Vagina (tissue), 2 donors: ENCODE data around the gene TBC1D16. TPM values are rescaled to one million over a fixed set of nuclear protein-coding genes. Genes with fewer than 3 reads are reported as not detected.
"Not testable (repeated sequence)": the region's sequence is repeated elsewhere in the genome, so short reads cannot be mapped to it uniquely, and the experiment has no call there.

Experiments used
- DNase-seq, 2 donors: peaks; one replicate each; pipeline ENCODE4 v3.0.0-alpha.2; 2017; ENCODE audit errors: extremely low spot score in 2 of 2
- H3K27ac ChIP-seq: fragments of 200-600 bp; sonication (generic); one replicate; pipeline ENCODE4 v1.5.1; 2019
- H3K27me3 ChIP-seq: fragments of 200-600 bp; sonication (generic); one replicate; pipeline ENCODE4 v1.5.1; 2019
- H3K36me3 ChIP-seq, 2 donors: fragments of 200-600 bp; sonication (generic); one replicate each; pipeline ENCODE4 v1.5.1; 2017 to 2019
- H3K4me1 ChIP-seq: fragments of 200-600 bp; sonication (generic); one replicate; pipeline ENCODE4 v1.5.1; 2019
- H3K4me3 ChIP-seq, 2 donors: fragments of 200-600 bp; sonication (generic); 1 replicate in 1 of 2; 2 replicates in 1 of 2; pipeline ENCODE4 v1.5.1; 2016 to 2019
- H3K9me3 ChIP-seq: fragments of 200-600 bp; sonication (generic); one replicate; pipeline ENCODE4 v1.5.1; 2019
- POLR2A ChIP-seq, 2 donors: fragments of 450-650 bp; IDR thresholded peaks; one replicate each; pipeline ENCODE4 v1.6.1; 2017; ENCODE audit warnings: antibody characterized with exemption in 2 of 2, mild to moderate bottlenecking in 2 of 2, moderate library complexity in 2 of 2
- POLR2AphosphoS5 ChIP-seq, 2 donors: sonication (generic); formaldehyde crosslinking; IDR thresholded peaks; one replicate each; pipeline ENCODE4 v1.9.0; 2017; ENCODE audit warnings: antibody characterized with exemption in 2 of 2, mild to moderate bottlenecking in 2 of 2, low read depth in 1 of 2; ENCODE audit not compliant: insufficient read depth in 1 of 2
- intact Hi-C: fragments of 100-400 bp; cut with DNase I; formaldehyde crosslinking; loops from one replicate; pipeline ENCODE4 v1.15.1; 2023
- total RNA-seq: library from RNA; depleted of rRNA; stranded (reverse); fragments of >200 nt; gene quantifications from one replicate; pipeline ENCODE4 v1.2.3, GENCODE V29; 2016
- TF ChIP-seq, protein P1 (sequence below), 3 experiments: fragments of 450-650 bp in 2 of 3; fragments of 200-600 bp in 1 of 3; sonication (generic) in 1 of 3; IDR thresholded peaks; one replicate each; pipeline ENCODE4 v1.5.1; 2017 to 2019; ENCODE audit warnings: antibody characterized with exemption in 3 of 3, mild to moderate bottlenecking in 2 of 3, moderate library complexity in 2 of 3

TBC1D16 gene
- total RNA-seq, 1 donor from 2014 or later = 18.2 TPM

DNA sequence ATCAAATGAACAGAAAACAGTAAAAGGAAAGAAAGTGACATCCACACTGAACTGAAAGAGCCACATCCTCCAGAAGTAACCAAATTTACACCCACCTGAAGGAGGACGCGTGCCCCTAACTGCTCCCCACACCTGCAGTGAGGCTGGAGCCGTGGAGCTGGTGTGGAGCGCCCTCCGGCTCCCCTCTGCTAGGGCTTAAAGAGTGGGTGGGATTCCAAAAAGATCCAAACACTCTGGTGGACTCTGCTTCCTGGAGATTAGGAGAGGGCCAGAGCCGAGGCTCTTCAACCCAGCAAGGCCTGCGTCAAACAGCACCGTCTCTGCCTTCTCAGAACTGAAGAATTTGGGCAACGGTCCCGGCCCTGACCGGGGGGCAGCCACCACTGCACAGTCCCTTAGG, 16.0 kb upstream of the TBC1D16 start:
- H3K27me3 ChIP-seq = no peaks in the 10 kb centered on the region
- no peaks in the 10 kb centered on the region for H3K9me3 ChIP-seq
- H3K4me3 ChIP-seq = no peak overlapping the region
- no peak for DNase-seq
- H3K4me1 ChIP-seq = peaks cover 11% of the 10 kb centered on the region
- H3K36me3 ChIP-seq = no peaks in the 10 kb centered on the region
- TF ChIP-seq POLR2AphosphoS5 (IDR thresholded peaks at IDR 0.05; ENCODE audit: insufficient read depth in 1 of 2, low read depth in 1 of 2) (no peak), POLR2A (IDR thresholded peaks at IDR 0.05) (no peak)
- TF ChIP-seq, protein P1, sequence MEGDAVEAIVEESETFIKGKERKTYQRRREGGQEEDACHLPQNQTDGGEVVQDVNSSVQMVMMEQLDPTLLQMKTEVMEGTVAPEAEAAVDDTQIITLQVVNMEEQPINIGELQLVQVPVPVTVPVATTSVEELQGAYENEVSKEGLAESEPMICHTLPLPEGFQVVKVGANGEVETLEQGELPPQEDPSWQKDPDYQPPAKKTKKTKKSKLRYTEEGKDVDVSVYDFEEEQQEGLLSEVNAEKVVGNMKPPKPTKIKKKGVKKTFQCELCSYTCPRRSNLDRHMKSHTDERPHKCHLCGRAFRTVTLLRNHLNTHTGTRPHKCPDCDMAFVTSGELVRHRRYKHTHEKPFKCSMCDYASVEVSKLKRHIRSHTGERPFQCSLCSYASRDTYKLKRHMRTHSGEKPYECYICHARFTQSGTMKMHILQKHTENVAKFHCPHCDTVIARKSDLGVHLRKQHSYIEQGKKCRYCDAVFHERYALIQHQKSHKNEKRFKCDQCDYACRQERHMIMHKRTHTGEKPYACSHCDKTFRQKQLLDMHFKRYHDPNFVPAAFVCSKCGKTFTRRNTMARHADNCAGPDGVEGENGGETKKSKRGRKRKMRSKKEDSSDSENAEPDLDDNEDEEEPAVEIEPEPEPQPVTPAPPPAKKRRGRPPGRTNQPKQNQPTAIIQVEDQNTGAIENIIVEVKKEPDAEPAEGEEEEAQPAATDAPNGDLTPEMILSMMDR (IDR thresholded peaks at IDR 0.05) = no peak
- H3K27ac ChIP-seq = no peak overlapping the region
- intact Hi-C loops = no loop called here

DNA sequence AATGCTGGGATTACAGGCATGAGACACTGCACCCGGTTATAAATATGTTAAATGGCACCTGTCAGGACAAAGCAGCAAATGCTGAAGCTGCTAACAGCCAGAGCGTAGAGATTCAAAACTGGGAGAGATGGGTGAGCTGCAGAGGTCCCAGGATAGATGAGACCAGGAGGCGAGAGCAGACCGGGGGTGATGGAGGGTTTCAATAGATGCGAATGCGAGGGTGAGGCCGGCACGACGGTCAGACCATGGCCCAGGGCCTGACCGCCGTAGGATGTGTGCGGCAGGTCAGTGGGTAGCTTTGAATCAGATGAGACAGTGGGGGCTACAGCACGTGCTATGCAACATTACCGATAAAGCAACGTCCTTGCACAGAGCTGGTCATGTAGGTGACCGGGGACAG, 15.0 kb upstream of the TBC1D16 start:
- intact Hi-C loops = no loop called here
- Histone ChIP-seq H3K27ac (no peak overlapping the region), H3K9me3 (no peaks in the 10 kb centered on the region), H3K36me3 (no peaks in the 10 kb centered on the region), H3K4me3 (no peak overlapping the region), H3K27me3 (no peaks in the 10 kb centered on the region), H3K4me1 (peaks cover 11% of the 10 kb centered on the region)
- TF ChIP-seq, protein P1 (IDR thresholded peaks at IDR 0.05) = no peak
- no peak for TF ChIP-seq POLR2A (IDR thresholded peaks at IDR 0.05)
- no peak for TF ChIP-seq POLR2AphosphoS5 (IDR thresholded peaks at IDR 0.05; ENCODE audit: insufficient read depth in 1 of 2, low read depth in 1 of 2)
- no peak for DNase-seq

DNA sequence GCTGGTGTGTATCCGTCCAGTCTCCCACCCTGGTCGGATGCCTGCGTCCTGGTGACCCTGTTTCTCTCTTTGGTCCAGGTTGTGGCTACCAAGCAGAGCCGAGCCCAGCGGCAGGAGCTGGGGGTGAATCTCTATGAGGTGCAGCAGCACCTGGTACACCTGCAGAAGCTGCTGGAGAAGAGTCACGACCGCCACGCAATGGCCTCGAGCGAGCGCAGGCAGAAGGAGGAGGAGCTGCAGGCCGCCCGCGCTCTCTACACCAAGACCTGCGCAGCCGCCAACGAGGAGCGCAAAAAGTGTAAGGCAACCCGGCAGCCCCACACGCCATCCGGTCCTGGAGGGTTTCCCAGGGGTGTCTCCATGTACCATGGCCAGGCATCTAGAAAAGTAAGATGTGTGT, 14.3 kb upstream of the TBC1D16 start:
- intact Hi-C loops = no loop called here
- Histone ChIP-seq H3K27me3 (no peaks in the 10 kb centered on the region), H3K9me3 (no peaks in the 10 kb centered on the region), H3K27ac (no peak overlapping the region), H3K36me3 (no peaks in the 10 kb centered on the region), H3K4me1 (peaks cover 11% of the 10 kb centered on the region), H3K4me3 (no peak overlapping the region)
- no peak for DNase-seq
- TF ChIP-seq POLR2AphosphoS5 (IDR thresholded peaks at IDR 0.05; ENCODE audit: insufficient read depth in 1 of 2, low read depth in 1 of 2) (no peak), POLR2A (IDR thresholded peaks at IDR 0.05) (no peak)
- TF ChIP-seq, protein P1 (IDR thresholded peaks at IDR 0.05) = no peak

DNA sequence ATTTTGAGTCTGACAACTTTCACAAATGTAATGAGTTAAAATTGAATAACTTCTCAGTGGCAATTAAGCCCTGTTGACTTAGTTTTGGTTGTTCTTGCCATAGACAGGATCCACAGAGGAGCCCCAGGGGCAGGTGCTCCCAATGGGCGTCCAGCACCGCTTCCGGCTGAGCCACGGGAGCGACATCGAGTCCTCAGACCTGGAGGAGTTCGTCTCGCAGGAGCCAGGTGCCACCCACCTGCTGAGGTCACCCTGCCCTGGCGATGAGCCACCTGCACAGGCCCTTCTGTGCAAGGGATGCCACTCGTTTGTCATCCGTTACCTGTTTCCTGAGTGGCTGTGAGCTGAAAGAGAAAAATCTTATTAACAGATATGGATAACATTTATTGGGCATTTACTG, 11.5 kb upstream of the TBC1D16 start:
- intact Hi-C loops = no loop called here
- Histone ChIP-seq H3K4me3 (no peak overlapping the region), H3K4me1 (no peaks in the 10 kb centered on the region), H3K27ac (no peak overlapping the region), H3K36me3 (no peaks in the 10 kb centered on the region), H3K9me3 (no peaks in the 10 kb centered on the region), H3K27me3 (no peaks in the 10 kb centered on the region)
- TF ChIP-seq, protein P1 (IDR thresholded peaks at IDR 0.05) = no peak
- TF ChIP-seq POLR2AphosphoS5 (IDR thresholded peaks at IDR 0.05; ENCODE audit: insufficient read depth in 1 of 2, low read depth in 1 of 2) = no peak
- DNase-seq = no peak

DNA sequence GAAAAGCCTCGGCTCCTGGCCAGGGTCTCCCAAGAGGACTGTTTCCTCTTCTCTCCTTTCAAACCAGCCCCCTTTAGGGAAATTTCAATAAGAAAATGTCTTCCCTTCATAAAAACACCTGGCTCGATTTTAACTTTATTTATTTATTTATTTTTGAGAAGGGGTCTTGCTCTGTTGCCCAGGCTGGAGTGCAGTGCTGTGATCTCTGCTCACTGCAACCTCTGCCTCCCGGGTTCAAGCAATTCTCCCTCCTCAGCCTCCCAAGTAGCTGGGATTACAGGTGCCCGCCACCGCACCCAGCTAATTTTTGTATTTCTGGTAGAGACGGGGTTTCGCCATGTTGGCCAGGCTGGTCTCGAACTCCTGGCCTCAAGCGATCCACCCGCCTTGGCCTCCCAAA, 11.0 kb upstream of the TBC1D16 start:
- H3K4me1 ChIP-seq, intact Hi-C loops, H3K9me3 ChIP-seq, DNase-seq, H3K27ac ChIP-seq, H3K4me3 ChIP-seq, H3K36me3 ChIP-seq, H3K27me3 ChIP-seq: not testable (repeated sequence)

DNA sequence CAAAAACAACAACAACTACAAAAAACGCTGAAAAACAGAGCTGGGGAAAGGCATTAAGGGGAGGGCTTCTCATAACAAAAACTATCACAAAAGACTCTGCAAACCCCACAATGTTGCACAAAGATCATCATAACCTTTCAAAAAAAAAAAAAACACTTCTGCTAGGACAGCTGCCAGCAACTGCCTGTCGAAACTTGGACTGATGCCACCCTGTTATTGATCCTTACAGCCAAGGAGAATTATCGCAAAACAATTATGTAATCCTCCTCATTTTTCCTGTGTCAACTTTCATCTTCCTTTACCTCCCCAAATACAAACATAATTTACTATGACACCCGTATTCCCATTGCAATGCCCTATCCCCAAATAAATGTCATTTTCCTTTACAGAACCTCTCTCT, 10.0 kb upstream of the TBC1D16 start:
- TF ChIP-seq POLR2A (IDR thresholded peaks at IDR 0.05) = no peak
- no peak for TF ChIP-seq POLR2AphosphoS5 (IDR thresholded peaks at IDR 0.05; ENCODE audit: insufficient read depth in 1 of 2, low read depth in 1 of 2)
- TF ChIP-seq, protein P1 (IDR thresholded peaks at IDR 0.05) = no peak
- Histone ChIP-seq H3K27ac (no peak overlapping the region), H3K36me3 (no peaks in the 10 kb centered on the region), H3K4me3 (no peak overlapping the region), H3K9me3 (no peaks in the 10 kb centered on the region), H3K27me3 (no peaks in the 10 kb centered on the region), H3K4me1 (no peaks in the 10 kb centered on the region)
- DNase-seq = no peak
- intact Hi-C loops = no loop called here
